HCT116 (cell line): ENCODE measurements around the gene TPSD1. TPM values are rescaled to one million over a fixed set of nuclear protein-coding genes. Genes with fewer than 3 reads are reported as not detected.

ENCODE experiments used
- ATAC-seq: fragments of 200-7000 bp; cut with Tn5 transposase; 2 replicates; pipeline ENCODE4 v1.9.1; 2020; ENCODE audit warnings: mild to moderate bottlenecking, moderate library complexity
- BruUV-seq: library from RNA; stranded (reverse); fragments of 400-500 nt; replicated peaks from 2 replicates; lab custom pipeline; 2021; lab: Mats Ljungman, UMichigan
- CTCF ChIA-PET: fragments of 300-600 bp; sonication (Branson Sonifier 250); formaldehyde crosslinking; loops from one replicate; lab custom pipeline; 2021; ENCODE audit warnings: antibody characterized with exemption; lab: Charles Lee
- POLR2A ChIA-PET: fragments of 300-600, 350-600 bp; sonication (Branson Sonifier 250); formaldehyde crosslinking; loops from one replicate; lab custom pipeline; 2021; ENCODE audit warnings: antibody characterized with exemption; lab: Charles Lee
- RAD21 ChIA-PET, 2 experiments: fragments of 300-600 bp; sonication (Branson Sonifier 250); formaldehyde crosslinking; loops; one replicate each; lab custom pipeline; 2023; ENCODE audit warnings: low total read pairs in 2 of 2; ENCODE audit not compliant: uncharacterized antibody in 2 of 2, unreplicated experiment in 2 of 2, low non-redundant PET in 1 of 2; lab: Charles Lee
- DNase-seq: peaks from one replicate; pipeline ENCODE4 v3.0.0-alpha.2; 2010; ENCODE audit warnings: low read depth, low spot score
- H2AFZ ChIP-seq: fragments of 200-600 bp; shearing (Covaris generic), sonication (generic); 2 replicates; pipeline ENCODE4 v1.6.1; 2017; ENCODE audit warnings: low read depth, mixed run types, mixed read lengths, antibody characterized with exemption, low read length; ENCODE audit not compliant: poor library complexity, severe bottlenecking
- H3K27ac ChIP-seq: 2 replicates; pipeline ENCODE4 v1.5.1; 2012; ENCODE audit warnings: low read depth, low read length
- H3K27me3 ChIP-seq: fragments of 200-600 bp; sonication (generic); 2 replicates; pipeline ENCODE4 v1.6.1; 2016; ENCODE audit warnings: mixed run types, low read length, mixed read lengths; ENCODE audit not compliant: insufficient read depth
- H3K36me3 ChIP-seq, 2 experiments: fragments of 200-500 bp in 1 of 2; fragments of 200-600 bp in 1 of 2; sonication (Bioruptor generic) in 1 of 2; sonication (generic) in 1 of 2; 2 replicates each; pipeline versions ENCODE4 v1.5.1 to v1.6.1; 2014 to 2016; ENCODE audit warnings: low read length in 2 of 2, inconsistent platforms in 1 of 2, mixed read lengths in 1 of 2, mixed run types in 1 of 2; ENCODE audit not compliant: insufficient read depth in 2 of 2, control insufficient read depth in 1 of 2
- H3K4me1 ChIP-seq, 2 experiments: fragments of 200-600 bp in 1 of 2; sonication (generic) in 1 of 2; 2 replicates each; pipeline versions ENCODE4 v1.5.1 to v1.6.1; 2012 to 2017; ENCODE audit warnings: low read length in 2 of 2, inconsistent platforms in 1 of 2, mild to moderate bottlenecking in 1 of 2, mixed read lengths in 1 of 2, mixed run types in 1 of 2, moderate library complexity in 1 of 2; ENCODE audit not compliant: insufficient read depth in 2 of 2, control insufficient read depth in 1 of 2
- H3K4me2 ChIP-seq: fragments of 200-600 bp; sonication (generic); 2 replicates; pipeline ENCODE4 v1.6.1; 2017; ENCODE audit warnings: mixed run types, low read length, mixed read lengths
- H3K4me3 ChIP-seq, 2 experiments: fragments of 200-600 bp in 1 of 2; sonication (generic) in 1 of 2; replicated peaks in 1 of 2; 2 replicates each; pipeline ENCODE4 v1.5.1; 2011 to 2016; ENCODE audit warnings: low read length in 2 of 2, control low read depth in 1 of 2, low read depth in 1 of 2, mild to moderate bottlenecking in 1 of 2, mixed read lengths in 1 of 2, mixed run types in 1 of 2
- H3K79me2 ChIP-seq: fragments of 200-600 bp; sonication (generic); 2 replicates; pipeline ENCODE4 v1.6.1; 2017; ENCODE audit warnings: mild to moderate bottlenecking, mixed run types, low read length, moderate library complexity, mixed read lengths; ENCODE audit not compliant: insufficient read depth
- H3K9ac ChIP-seq: fragments of 200-600 bp; sonication (generic); 2 replicates; pipeline ENCODE4 v1.6.1; 2016; ENCODE audit warnings: low read length, mixed read lengths
- H3K9me2 ChIP-seq: fragments of 200-600 bp; sonication (generic), shearing (Covaris generic); 2 replicates; pipeline ENCODE4 v1.6.1; 2017; ENCODE audit warnings: mixed run types, mild to moderate bottlenecking, moderate library complexity; ENCODE audit not compliant: insufficient read depth
- H3K9me3 ChIP-seq, 2 experiments: fragments of 200-500 bp in 1 of 2; fragments of 200-600 bp in 1 of 2; sonication (Bioruptor generic) in 1 of 2; sonication (generic) in 1 of 2; 2 replicates each; pipeline ENCODE4 v1.6.1; 2014 to 2017; ENCODE audit warnings: low read length in 2 of 2, mixed read lengths in 2 of 2, inconsistent platforms in 1 of 2, low read depth in 1 of 2, mild to moderate bottlenecking in 1 of 2, mixed run types in 1 of 2, moderate library complexity in 1 of 2; ENCODE audit not compliant: control insufficient read depth in 1 of 2, insufficient read depth in 1 of 2
- H4K20me1 ChIP-seq: fragments of 200-600 bp; sonication (generic), shearing (Covaris generic); 2 replicates; pipeline ENCODE4 v1.6.1; 2017; ENCODE audit warnings: mixed run types, mild to moderate bottlenecking, moderate library complexity; ENCODE audit not compliant: insufficient read depth
- EGR1 ChIP-seq: IDR thresholded peaks from 2 replicates; pipeline ENCODE4 v1.6.1; 2012; ENCODE audit warnings: low read depth
- ELF1 ChIP-seq: IDR thresholded peaks from 2 replicates; pipeline ENCODE4 v1.6.1; 2012; ENCODE audit warnings: low read depth, borderline replicate concordance
- EZH2phosphoT487 ChIP-seq: fragments of 200-600 bp; IDR thresholded peaks from 2 replicates; pipeline ENCODE4 v1.6.1; 2018; ENCODE audit warnings: antibody characterized with exemption, borderline replicate concordance
- FOSL1 ChIP-seq: IDR thresholded peaks from 2 replicates; pipeline ENCODE4 v1.6.1; 2012; ENCODE audit warnings: low read depth
- POLR2A ChIP-seq: IDR thresholded peaks from 2 replicates; pipeline ENCODE4 v1.7.0; 2011; ENCODE audit warnings: borderline replicate concordance; ENCODE audit not compliant: insufficient read depth, insufficient read length; ENCODE audit errors: extremely low read depth
- SIN3A ChIP-seq: IDR thresholded peaks from 2 replicates; pipeline ENCODE4 v1.6.1; 2012; ENCODE audit warnings: low read depth
- SRF ChIP-seq: IDR thresholded peaks from 2 replicates; pipeline ENCODE4 v1.6.1; 2012; ENCODE audit warnings: low read depth
- ZNF274 ChIP-seq: fragments of 200-500 bp; sonication (Bioruptor generic); IDR thresholded peaks from 2 replicates; pipeline ENCODE4 v1.6.1; 2014; ENCODE audit warnings: mild to moderate bottlenecking, low read depth, low read length, inconsistent platforms
- intact Hi-C: fragments of 100-400 bp; cut with micrococcal nuclease; formaldehyde crosslinking; loops from 2 replicates; pipeline ENCODE4 v1.10.0; 2022
- total RNA-seq: library from RNA; stranded (reverse); gene quantifications from one replicate; pipeline ENCODE4 v1.2.1, GENCODE V29; 2021; ENCODE audit not compliant: unreplicated experiment
- TF ChIP-seq, protein P1 (sequence below): IDR thresholded peaks from 2 replicates; pipeline ENCODE4 v1.6.1; 2012; ENCODE audit warnings: low read depth
- TF ChIP-seq, protein P2 (sequence below), 3 experiments: fragments of 200-600 bp in 1 of 3; sonication (generic) in 1 of 3; IDR thresholded peaks in 2 of 3; conservative IDR thresholded peaks in 1 of 3; 2 replicates each; pipeline ENCODE4 v1.5.1; 2012 to 2017; ENCODE audit warnings: low read depth in 2 of 3, low read length in 2 of 3, antibody characterized with exemption in 1 of 3, borderline replicate concordance in 1 of 3, control low read depth in 1 of 3, mild to moderate bottlenecking in 1 of 3, mixed read lengths in 1 of 3, mixed run types in 1 of 3, moderate library complexity in 1 of 3; ENCODE audit not compliant: insufficient read depth in 1 of 3

Gene TPSD1
- total RNA-seq, 1 experiment from 2014 or later = not detected

DNA sequence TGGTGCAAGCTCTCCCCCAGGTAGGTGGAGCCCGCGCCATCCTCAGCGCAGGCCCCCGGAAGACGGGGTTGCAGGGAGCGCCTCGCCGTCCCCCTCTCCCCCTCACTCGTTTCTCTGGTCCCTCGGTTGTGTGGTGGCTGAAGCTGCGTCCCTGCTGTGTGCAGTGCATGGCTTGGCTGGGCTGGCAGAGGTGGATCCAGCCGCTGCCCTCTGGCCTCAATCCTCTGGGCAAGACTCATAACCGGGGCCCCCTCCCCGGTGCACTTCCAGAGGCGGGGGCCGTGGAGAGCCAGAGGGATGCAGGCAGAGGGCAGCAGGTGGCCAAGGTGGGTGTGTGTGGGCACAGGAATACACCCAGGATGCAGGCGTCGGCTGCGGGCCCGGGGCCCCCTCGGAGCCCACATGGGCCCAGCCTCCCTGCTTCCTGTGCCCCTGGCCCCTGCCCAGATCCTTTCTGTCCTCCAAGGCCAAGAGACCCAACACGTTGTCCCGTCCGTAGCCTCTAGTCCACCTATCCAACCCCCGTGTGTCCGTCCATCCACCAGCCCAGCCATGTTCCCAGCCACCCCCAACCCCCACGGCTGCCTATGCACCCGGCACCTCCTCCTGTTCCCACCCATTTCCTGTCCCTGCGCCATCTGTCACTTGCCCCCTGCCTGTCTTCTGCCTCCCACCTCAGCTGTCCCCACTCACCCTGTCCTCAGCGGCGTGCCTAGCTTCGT lies 40.1 kb upstream of the TPSD1 start:
- Histone ChIP-seq H3K79me2 (no peaks in the 10 kb centered on the region), H3K4me2 (no peak overlapping the region)
- no peak for TF ChIP-seq FOSL1
- TF ChIP-seq, protein P1, sequence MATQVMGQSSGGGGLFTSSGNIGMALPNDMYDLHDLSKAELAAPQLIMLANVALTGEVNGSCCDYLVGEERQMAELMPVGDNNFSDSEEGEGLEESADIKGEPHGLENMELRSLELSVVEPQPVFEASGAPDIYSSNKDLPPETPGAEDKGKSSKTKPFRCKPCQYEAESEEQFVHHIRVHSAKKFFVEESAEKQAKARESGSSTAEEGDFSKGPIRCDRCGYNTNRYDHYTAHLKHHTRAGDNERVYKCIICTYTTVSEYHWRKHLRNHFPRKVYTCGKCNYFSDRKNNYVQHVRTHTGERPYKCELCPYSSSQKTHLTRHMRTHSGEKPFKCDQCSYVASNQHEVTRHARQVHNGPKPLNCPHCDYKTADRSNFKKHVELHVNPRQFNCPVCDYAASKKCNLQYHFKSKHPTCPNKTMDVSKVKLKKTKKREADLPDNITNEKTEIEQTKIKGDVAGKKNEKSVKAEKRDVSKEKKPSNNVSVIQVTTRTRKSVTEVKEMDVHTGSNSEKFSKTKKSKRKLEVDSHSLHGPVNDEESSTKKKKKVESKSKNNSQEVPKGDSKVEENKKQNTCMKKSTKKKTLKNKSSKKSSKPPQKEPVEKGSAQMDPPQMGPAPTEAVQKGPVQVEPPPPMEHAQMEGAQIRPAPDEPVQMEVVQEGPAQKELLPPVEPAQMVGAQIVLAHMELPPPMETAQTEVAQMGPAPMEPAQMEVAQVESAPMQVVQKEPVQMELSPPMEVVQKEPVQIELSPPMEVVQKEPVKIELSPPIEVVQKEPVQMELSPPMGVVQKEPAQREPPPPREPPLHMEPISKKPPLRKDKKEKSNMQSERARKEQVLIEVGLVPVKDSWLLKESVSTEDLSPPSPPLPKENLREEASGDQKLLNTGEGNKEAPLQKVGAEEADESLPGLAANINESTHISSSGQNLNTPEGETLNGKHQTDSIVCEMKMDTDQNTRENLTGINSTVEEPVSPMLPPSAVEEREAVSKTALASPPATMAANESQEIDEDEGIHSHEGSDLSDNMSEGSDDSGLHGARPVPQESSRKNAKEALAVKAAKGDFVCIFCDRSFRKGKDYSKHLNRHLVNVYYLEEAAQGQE = no peak
- no peak for TF ChIP-seq SIN3A
- no peak for TF ChIP-seq ZNF274
- TF ChIP-seq, protein P2, sequence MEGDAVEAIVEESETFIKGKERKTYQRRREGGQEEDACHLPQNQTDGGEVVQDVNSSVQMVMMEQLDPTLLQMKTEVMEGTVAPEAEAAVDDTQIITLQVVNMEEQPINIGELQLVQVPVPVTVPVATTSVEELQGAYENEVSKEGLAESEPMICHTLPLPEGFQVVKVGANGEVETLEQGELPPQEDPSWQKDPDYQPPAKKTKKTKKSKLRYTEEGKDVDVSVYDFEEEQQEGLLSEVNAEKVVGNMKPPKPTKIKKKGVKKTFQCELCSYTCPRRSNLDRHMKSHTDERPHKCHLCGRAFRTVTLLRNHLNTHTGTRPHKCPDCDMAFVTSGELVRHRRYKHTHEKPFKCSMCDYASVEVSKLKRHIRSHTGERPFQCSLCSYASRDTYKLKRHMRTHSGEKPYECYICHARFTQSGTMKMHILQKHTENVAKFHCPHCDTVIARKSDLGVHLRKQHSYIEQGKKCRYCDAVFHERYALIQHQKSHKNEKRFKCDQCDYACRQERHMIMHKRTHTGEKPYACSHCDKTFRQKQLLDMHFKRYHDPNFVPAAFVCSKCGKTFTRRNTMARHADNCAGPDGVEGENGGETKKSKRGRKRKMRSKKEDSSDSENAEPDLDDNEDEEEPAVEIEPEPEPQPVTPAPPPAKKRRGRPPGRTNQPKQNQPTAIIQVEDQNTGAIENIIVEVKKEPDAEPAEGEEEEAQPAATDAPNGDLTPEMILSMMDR (IDR thresholded peaks at IDR 0.05 in 2 of 3, conservative IDR thresholded peaks at IDR 0.05 in 1 of 3; ENCODE audit: borderline replicate concordance in 1 of 3, insufficient read depth in 1 of 3, low read depth in 2 of 3, low read length in 2 of 3) = no peak
- TF ChIP-seq ELF1 = no peak
- TF ChIP-seq POLR2A = no peak
- no peak for TF ChIP-seq EGR1
- TF ChIP-seq EZH2phosphoT487 = no peak
- no peak for TF ChIP-seq SRF
- TF ChIP-seq, all 23 proteins: peak for 0
- DNase-seq (no peak), ATAC-seq (no peak)
- no TSS peak for BruUV-seq
- RAD21 ChIA-PET = no interaction called here
- POLR2A ChIA-PET = no interaction called here
- Histone ChIP-seq H2AFZ (no peak overlapping the region), H3K27me3 (no peaks in the 10 kb centered on the region), H3K27ac (no peak overlapping the region), H3K4me1 (no peaks in the 10 kb centered on the region), H4K20me1 (no peaks in the 10 kb centered on the region), H3K36me3 (no peaks in the 10 kb centered on the region; a peak in 1 of 4 replicates), H3K4me3 (no peak overlapping the region), H3K9me2 (no peaks in the 10 kb centered on the region), H3K9me3 (no peaks in the 10 kb centered on the region), H3K9ac (no peak overlapping the region)
- intact Hi-C loops = no loop called here
- CTCF ChIA-PET = no interaction called here
